SU-DHL-6 (cell line): ENCODE measurements around the gene MTCH1.

Source experiments
- EZH2phosphoT487 ChIP-seq: fragments of 200-600 bp; sonication (generic), shearing (Covaris generic); conservative IDR thresholded peaks from 2 replicates; pipeline ENCODE4 v1.6.1; 2018; ENCODE audit warnings: mild to moderate bottlenecking, antibody characterized with exemption, low read length, moderate library complexity, mixed read lengths
- TF ChIP-seq, protein P1 (sequence below): fragments of 200-600 bp; sonication (generic); IDR thresholded peaks from one replicate; pipeline ENCODE4 v1.5.1; 2017; ENCODE audit warnings: antibody characterized with exemption, mild to moderate bottlenecking, low read length, moderate library complexity; ENCODE audit not compliant: insufficient read depth, poor library complexity, severe bottlenecking

- TF ChIP-seq, protein P1, sequence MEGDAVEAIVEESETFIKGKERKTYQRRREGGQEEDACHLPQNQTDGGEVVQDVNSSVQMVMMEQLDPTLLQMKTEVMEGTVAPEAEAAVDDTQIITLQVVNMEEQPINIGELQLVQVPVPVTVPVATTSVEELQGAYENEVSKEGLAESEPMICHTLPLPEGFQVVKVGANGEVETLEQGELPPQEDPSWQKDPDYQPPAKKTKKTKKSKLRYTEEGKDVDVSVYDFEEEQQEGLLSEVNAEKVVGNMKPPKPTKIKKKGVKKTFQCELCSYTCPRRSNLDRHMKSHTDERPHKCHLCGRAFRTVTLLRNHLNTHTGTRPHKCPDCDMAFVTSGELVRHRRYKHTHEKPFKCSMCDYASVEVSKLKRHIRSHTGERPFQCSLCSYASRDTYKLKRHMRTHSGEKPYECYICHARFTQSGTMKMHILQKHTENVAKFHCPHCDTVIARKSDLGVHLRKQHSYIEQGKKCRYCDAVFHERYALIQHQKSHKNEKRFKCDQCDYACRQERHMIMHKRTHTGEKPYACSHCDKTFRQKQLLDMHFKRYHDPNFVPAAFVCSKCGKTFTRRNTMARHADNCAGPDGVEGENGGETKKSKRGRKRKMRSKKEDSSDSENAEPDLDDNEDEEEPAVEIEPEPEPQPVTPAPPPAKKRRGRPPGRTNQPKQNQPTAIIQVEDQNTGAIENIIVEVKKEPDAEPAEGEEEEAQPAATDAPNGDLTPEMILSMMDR: peak; percentile 99
- no peak for TF ChIP-seq EZH2phosphoT487
These were observed 8.5 kb downstream of the MTCH1 start for GRCh38 chr6:36977470-36977941.
